ENCODE data around the gene TBC1D32.

DNA sequence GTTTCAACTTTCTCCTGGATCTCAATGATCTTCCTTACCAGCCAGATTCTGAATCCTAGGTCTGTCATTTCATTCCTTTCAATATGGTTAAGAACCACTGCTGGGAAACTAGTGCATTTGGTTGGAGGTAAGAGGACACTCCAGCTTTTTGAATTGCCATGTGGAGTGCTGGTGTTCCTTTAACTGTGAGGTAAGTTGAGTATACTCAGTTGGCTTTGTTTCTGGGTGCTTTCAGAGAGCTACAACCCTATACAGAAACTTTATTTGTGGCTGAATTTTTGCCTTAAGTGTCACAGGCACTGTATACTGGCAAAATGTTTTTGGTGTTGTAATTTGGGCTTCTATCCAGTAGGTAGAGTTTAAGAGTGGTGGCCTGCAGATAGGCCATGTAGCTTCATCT lies 175.8 kb downstream of the TBC1D32 start:
- no peak for TF ChIP-seq SMAD4 (CRISPR knock-in tag; IDR thresholded peaks at IDR 0.05)
- TF ChIP-seq CTCF (IDR thresholded peaks at IDR 0.05), result no peak
- TF ChIP-seq TCF7 (CRISPR knock-in tag; IDR thresholded peaks at IDR 0.05; ENCODE audit: low read depth), result no peak
- TF ChIP-seq ESRRA (CRISPR knock-in tag; IDR thresholded peaks at IDR 0.05; ENCODE audit: borderline replicate concordance), result no peak
- TF ChIP-seq ZNF121 (CRISPR knock-in tag; IDR thresholded peaks at IDR 0.05), result no peak
- TF ChIP-seq USF2 (CRISPR knock-in tag; IDR thresholded peaks at IDR 0.05), result no peak
- no peak for TF ChIP-seq ZBTB43 (CRISPR knock-in tag; IDR thresholded peaks at IDR 0.05)
- TF ChIP-seq, protein P1, sequence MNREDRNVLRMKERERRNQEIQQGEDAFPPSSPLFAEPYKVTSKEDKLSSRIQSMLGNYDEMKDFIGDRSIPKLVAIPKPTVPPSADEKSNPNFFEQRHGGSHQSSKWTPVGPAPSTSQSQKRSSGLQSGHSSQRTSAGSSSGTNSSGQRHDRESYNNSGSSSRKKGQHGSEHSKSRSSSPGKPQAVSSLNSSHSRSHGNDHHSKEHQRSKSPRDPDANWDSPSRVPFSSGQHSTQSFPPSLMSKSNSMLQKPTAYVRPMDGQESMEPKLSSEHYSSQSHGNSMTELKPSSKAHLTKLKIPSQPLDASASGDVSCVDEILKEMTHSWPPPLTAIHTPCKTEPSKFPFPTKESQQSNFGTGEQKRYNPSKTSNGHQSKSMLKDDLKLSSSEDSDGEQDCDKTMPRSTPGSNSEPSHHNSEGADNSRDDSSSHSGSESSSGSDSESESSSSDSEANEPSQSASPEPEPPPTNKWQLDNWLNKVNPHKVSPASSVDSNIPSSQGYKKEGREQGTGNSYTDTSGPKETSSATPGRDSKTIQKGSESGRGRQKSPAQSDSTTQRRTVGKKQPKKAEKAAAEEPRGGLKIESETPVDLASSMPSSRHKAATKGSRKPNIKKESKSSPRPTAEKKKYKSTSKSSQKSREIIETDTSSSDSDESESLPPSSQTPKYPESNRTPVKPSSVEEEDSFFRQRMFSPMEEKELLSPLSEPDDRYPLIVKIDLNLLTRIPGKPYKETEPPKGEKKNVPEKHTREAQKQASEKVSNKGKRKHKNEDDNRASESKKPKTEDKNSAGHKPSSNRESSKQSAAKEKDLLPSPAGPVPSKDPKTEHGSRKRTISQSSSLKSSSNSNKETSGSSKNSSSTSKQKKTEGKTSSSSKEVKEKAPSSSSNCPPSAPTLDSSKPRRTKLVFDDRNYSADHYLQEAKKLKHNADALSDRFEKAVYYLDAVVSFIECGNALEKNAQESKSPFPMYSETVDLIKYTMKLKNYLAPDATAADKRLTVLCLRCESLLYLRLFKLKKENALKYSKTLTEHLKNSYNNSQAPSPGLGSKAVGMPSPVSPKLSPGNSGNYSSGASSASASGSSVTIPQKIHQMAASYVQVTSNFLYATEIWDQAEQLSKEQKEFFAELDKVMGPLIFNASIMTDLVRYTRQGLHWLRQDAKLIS (CRISPR knock-in tag; IDR thresholded peaks at IDR 0.05; ENCODE audit: borderline replicate concordance), result no peak
- TF ChIP-seq JUN (CRISPR knock-in tag; IDR thresholded peaks at IDR 0.05), result no peak
- TF ChIP-seq, protein P2, sequence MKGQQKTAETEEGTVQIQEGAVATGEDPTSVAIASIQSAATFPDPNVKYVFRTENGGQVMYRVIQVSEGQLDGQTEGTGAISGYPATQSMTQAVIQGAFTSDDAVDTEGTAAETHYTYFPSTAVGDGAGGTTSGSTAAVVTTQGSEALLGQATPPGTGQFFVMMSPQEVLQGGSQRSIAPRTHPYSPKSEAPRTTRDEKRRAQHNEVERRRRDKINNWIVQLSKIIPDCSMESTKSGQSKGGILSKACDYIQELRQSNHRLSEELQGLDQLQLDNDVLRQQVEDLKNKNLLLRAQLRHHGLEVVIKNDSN (CRISPR knock-in tag; IDR thresholded peaks at IDR 0.05), result no peak
- TF ChIP-seq ATF3 (CRISPR knock-in tag; conservative IDR thresholded peaks at IDR 0.05), result no peak

Data from WTC11 (cell line).